Measurements from ENCODE around the gene PMM2.
"Not testable (repeated sequence)": the region's sequence is repeated elsewhere in the genome, so short reads cannot be mapped to it uniquely, and the experiment has no call there.

Gene PMM2

GRCh38 chr16:8782673-8783072 is 15.0 kb upstream of the PMM2 start:
- DNase-seq (ENCODE audit: low read depth) = no peak

GRCh38 chr16:8785408-8785807 is 12.2 kb upstream of the PMM2 start:
- no peak for DNase-seq (ENCODE audit: low read depth)

GRCh38 chr16:8786316-8786715 is 11.3 kb upstream of the PMM2 start:
- not testable (repeated sequence) for DNase-seq (ENCODE audit: low read depth)

- no peak for DNase-seq (ENCODE audit: low read depth)
Measured at GRCh38 chr16:8788578-8789172, 9.0 kb upstream of the PMM2 start.

- DNase-seq (ENCODE audit: low read depth) = no peak
Measured at GRCh38 chr16:8795091-8795490, 2.5 kb upstream of the PMM2 start.

GRCh38 chr16:8795818-8796217 is 1.8 kb upstream of the PMM2 start:
- DNase-seq (ENCODE audit: low read depth) = no peak

- DNase-seq (ENCODE audit: low read depth) = no peak
Measured at GRCh38 chr16:8796469-8797363, 923 bp upstream of the PMM2 start.

- DNase-seq (ENCODE audit: low read depth) = peak; percentile 52
Measured at GRCh38 chr16:8798174-8798527, 512 bp downstream of the PMM2 start.

GRCh38 chr16:8798535-8799157 is 1.0 kb downstream of the PMM2 start:
- no peak for DNase-seq (ENCODE audit: low read depth)

GRCh38 chr16:8801701-8802100 is 4.1 kb downstream of the PMM2 start:
- no peak for DNase-seq (ENCODE audit: low read depth)

- DNase-seq (ENCODE audit: low read depth) = not testable (repeated sequence)
Measured at GRCh38 chr16:8803733-8804132, 6.1 kb downstream of the PMM2 start.

- DNase-seq (ENCODE audit: low read depth) = no peak
Measured at GRCh38 chr16:8804313-8804712, 6.7 kb downstream of the PMM2 start.

GRCh38 chr16:8806272-8806983 is 8.8 kb downstream of the PMM2 start:
- DNase-seq (ENCODE audit: low read depth) = no peak

GRCh38 chr16:8807189-8807588 is 9.6 kb downstream of the PMM2 start:
- DNase-seq (ENCODE audit: low read depth) = no peak

GRCh38 chr16:8808009-8808408 is 10.4 kb downstream of the PMM2 start:
- DNase-seq (ENCODE audit: low read depth) = no peak

GRCh38 chr16:8808613-8809353 is 11.1 kb downstream of the PMM2 start:
- no peak for DNase-seq (ENCODE audit: low read depth)

- no peak for DNase-seq (ENCODE audit: low read depth)
Measured at GRCh38 chr16:8812162-8812843, 14.7 kb downstream of the PMM2 start.

GRCh38 chr16:8814095-8814806 is 16.6 kb downstream of the PMM2 start:
- DNase-seq (ENCODE audit: low read depth) = no peak

GRCh38 chr16:8816967-8817655 is 19.5 kb downstream of the PMM2 start:
- DNase-seq (ENCODE audit: low read depth) = no peak

Measured in amniotic epithelial cell (primary cell).